OCI-M2 (cell line): ENCODE data around the gene FAM234A.
"Not testable (repeated sequence)": the region's sequence is repeated elsewhere in the genome, so short reads cannot be mapped to it uniquely, and the experiment has no call there.

Experiments
- DNase-seq: peaks from one replicate; lab custom pipeline; 2025; ENCODE audit not compliant: unreplicated experiment; lab: John Stamatoyannopoulos, UW

Gene FAM234A, protein sequence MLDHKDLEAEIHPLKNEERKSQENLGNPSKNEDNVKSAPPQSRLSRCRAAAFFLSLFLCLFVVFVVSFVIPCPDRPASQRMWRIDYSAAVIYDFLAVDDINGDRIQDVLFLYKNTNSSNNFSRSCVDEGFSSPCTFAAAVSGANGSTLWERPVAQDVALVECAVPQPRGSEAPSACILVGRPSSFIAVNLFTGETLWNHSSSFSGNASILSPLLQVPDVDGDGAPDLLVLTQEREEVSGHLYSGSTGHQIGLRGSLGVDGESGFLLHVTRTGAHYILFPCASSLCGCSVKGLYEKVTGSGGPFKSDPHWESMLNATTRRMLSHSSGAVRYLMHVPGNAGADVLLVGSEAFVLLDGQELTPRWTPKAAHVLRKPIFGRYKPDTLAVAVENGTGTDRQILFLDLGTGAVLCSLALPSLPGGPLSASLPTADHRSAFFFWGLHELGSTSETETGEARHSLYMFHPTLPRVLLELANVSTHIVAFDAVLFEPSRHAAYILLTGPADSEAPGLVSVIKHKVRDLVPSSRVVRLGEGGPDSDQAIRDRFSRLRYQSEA

DNA sequence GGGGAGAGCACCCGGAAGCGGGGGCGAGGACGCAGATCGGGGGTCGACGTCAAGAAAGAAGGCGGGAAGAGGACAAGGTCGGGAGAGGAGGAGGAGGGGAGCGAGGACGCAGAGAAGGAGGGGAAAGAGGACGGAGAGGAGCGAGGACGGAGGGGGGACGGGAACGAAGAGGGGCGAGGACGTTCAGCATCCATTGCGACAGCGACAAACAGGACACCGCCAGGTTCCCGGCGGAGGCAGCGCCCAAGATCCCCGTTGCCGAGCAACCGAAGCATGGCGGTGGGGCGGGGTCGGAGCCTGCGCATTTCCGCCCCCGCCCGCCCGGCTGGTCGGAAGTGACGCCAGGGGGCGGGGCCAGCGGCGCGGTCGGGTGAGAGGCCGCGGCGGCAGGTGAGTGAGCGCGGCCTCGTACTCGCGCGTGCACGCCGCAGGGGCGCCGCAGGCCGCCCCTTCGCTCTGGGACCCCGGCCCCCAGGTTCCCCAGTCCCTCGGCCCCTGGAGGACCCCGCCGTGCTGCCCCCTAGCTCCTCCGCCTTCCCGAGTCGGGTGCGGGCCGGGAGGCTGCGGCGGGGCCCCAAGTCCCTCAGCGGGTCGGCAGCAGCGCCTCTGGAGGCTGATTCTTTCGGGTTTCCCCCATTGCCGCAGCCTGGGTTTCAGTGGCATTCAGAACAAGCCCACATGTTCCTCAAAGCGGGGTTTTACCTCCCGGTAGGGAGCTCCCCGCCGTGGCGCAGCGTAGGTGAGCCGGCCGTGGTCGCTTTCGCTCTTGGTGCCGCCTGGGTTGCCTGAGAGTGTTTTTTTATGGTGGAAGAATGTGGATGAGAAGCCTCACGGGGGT is at the start of gene FAM234A:
TSS of gene FAM234A (plus strand) at position 354 of the 838 bp plus-strand sequence. CDS start 19,593 bp downstream, outside the sequence.
- DNase-seq: peak; percentile 59

DNA sequence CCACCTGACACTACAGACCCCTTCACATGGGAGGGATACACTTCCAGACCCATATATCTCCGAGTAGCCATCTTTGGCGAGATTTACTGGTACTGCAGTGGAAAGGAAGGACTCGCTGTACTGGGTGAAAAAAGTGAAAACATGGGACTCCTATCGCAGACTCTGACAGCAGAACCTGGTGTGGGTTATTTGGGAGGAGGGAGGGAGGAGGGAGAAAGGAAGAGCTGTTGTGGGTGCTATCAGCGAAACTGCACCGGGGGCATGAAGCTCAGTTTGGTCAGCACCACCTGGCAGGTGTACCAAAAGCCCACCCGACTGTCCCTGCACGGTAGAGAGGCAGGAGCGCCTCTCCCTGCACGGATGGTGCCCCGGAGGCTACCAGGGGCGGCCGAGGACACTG is 49.4 kb upstream of the FAM234A start:
- DNase-seq: no peak

- DNase-seq: no peak
Measured at GRCh38 chr16:185691-186090, 48.9 kb upstream of the FAM234A start.

GRCh38 chr16:187330-187729 is 47.3 kb upstream of the FAM234A start:
- no peak for DNase-seq

GRCh38 chr16:188674-189073 is 45.9 kb upstream of the FAM234A start:
- DNase-seq: no peak

DNA sequence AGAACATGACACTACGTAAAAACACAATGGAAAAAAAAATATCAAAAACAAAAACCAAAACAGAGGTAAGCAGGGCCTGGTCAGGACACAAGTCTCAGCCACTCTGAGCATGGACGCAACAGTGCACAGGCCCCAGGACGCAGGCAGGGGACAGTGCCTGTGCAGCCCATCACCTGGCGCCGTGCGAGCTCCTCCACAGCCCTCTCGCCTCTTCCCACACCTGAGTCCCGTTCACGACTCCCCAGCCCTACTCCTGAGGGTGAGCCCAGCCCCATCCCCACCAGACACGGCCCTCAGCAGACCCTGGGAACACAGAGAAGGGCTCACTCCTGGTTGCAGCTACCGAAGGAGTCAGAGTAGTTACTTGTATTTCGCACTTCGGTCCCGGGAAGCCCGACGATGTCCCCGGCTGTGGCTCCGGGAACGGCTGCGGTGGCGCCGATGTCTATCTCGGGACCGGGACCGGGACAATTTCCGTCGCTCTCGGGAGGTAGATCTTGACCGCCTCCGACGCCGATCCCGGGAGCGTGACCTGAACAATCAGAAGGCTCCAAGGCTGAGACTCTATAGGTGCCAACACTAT is 44.9 kb upstream of the FAM234A start:
- DNase-seq: no peak

GRCh38 chr16:191831-192230 is 42.8 kb upstream of the FAM234A start:
- DNase-seq: no peak

- no peak for DNase-seq
Measured at GRCh38 chr16:192686-193085, 41.9 kb upstream of the FAM234A start.

DNA sequence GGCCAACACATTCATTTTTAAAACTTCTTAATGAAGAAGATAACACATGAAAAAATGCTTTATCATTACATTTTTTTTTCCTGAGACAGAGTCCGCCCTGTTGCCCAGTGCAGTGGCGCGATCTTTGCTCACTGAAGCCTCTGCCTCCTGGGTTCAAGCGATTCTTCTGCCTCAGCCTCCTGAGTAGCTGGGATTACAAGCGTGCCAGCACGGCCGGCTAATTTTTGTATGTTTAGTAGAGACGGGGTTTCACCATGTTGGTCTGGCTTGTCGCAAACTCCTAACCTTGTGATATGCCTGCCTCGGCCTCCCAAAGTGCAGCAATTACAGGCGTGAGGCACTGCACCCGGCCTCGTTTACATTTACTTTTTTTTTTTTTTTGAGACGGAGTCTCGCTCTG is 41.2 kb upstream of the FAM234A start:
- no peak for DNase-seq

- DNase-seq: no peak
Measured at GRCh38 chr16:194516-194915, 40.1 kb upstream of the FAM234A start.

DNA sequence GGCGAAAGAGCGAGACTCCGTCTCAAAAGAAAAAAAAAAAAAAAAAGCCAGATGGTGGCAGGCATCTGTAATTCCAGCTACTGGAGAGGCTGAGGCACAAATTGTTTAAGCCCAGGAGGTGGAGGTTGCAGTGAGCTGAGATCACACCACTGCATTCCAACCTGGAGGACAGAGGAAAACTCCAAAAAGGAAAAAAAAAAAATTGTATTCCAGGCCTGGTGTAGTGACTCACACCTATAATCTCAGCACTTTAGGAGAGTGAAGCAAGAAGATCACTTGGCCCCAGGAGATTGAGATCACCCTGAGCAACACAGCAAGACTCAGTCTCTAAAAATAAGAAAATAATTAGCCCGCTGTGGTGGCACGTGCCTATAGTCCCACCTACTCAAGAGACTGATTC is 34.2 kb upstream of the FAM234A start:
- DNase-seq: no peak

DNA sequence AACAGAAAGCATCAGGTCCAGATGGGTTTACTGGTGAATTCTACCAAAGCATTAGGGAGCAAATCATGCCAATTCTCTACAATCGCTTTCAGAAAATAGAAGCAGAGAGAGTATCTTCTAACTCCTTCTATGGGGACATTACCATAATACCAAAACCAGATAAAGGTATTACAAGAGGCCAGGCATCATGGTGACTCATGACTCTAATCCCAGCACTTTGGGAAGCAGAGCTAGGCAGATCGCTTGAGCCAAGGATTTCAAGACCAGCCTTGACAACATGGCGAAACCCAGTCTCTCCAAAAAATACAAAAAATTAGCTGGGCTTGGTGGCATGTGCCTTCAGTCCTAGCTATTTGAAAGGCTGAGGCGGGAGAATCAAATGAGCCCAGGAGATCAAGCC is 31.4 kb upstream of the FAM234A start:
- no peak for DNase-seq

GRCh38 chr16:204046-204445 is 30.6 kb upstream of the FAM234A start:
- DNase-seq: not testable (repeated sequence)

GRCh38 chr16:209359-209758 is 25.3 kb upstream of the FAM234A start:
- not testable (repeated sequence) for DNase-seq

- not testable (repeated sequence) for DNase-seq
Measured at GRCh38 chr16:211631-212180, 22.9 kb upstream of the FAM234A start.

- DNase-seq: no peak
Measured at GRCh38 chr16:212999-213398, 21.6 kb upstream of the FAM234A start.

DNA sequence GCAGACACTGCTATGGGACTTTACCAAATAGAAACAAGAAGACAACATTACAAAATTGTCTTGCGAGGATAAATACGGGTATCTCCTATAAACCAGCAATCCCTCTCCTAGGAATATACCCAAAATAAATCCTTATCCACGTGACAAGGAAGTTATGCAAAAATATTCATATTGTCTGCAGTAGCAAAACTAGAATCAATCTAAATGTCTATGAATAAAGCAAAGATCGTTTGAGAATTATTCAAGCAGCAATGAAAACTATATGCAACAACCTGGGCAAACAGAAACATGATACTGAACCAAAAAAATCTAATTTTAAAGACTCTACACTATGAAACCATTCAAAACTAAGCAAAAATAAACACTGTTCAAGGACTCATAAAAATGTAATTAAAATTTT is 14.6 kb upstream of the FAM234A start:
- DNase-seq: no peak

GRCh38 chr16:228151-228851 is 6.3 kb upstream of the FAM234A start:
- no peak for DNase-seq

- DNase-seq: no peak
Measured at GRCh38 chr16:228852-229730, 5.5 kb upstream of the FAM234A start, which contains the start of gene LUC7L. Gene LUC7L (minus strand): TSS chr16:229449. CDS start chr16:229339, 110 bp downstream.
